ENCODE data around the gene OR1N2. TPM values are rescaled to one million over a fixed set of nuclear protein-coding genes. Genes with fewer than 3 reads are reported as not detected.

OR1N2 gene
- total RNA-seq, 2 experiments from 2014 or later, result not detected

DNA sequence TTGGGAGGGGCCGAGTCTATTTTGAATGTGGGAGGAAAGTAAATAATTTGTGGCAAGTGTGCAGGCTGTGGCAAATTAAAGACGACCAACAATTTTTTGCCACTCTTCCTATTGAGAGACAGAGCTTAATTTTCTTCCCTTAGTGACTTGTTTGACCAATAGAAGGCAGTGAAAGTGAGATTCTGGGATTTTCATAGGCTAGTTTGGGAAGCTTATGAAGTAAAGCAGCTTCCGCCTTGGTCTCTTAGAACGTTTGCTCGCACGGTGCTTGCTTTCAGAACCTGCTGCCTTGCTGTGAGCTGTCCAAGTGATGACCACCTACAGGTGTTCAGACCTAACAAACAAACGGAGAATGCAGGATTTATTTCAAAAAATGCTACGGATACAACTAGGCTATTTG is 6.7 kb upstream of the OR1N2 start:
- CTCF ChIA-PET (ENCODE audit: unreplicated experiment), result no interaction called here
- Histone ChIP-seq H3K4me3 (ENCODE audit: low read depth, low read length, poor library complexity, severe bottlenecking) (no peak overlapping the region), H3K27ac (ENCODE audit: low read depth, low read length, poor library complexity, severe bottlenecking) (no peak overlapping the region), H3K9me2 (ENCODE audit: insufficient read depth, low read length) (no peaks in the 10 kb centered on the region), H3K4me2 (ENCODE audit: low read length) (no peak overlapping the region), H3K4me1 (ENCODE audit: insufficient read depth, low read length, poor library complexity, severe bottlenecking) (no peaks in the 10 kb centered on the region), H2AFZ (ENCODE audit: low read length) (no peak overlapping the region), H4K20me1 (ENCODE audit: insufficient read depth, low read length) (no peaks in the 10 kb centered on the region), H3K9me3 (ENCODE audit: low read length) (no peaks in the 10 kb centered on the region), H3K36me3 (ENCODE audit: insufficient read depth, low read length) (no peaks in the 10 kb centered on the region), H3K79me2 (ENCODE audit: insufficient read depth, low read depth, low read length) (no peaks in the 10 kb centered on the region)
- no TSS peak for BruUV-seq (replicated peaks)
- intact Hi-C loops (cut with micrococcal nuclease; ENCODE audit: unreplicated experiment), result no loop called here
- TF ChIP-seq CTCF (conservative IDR thresholded peaks at IDR 0.05; ENCODE audit: low read length) (no peak), EZH2phosphoT487 (IDR thresholded peaks at IDR 0.05; ENCODE audit: borderline replicate concordance, low read depth, low read length) (no peak)
- POLR2A ChIA-PET, result no interaction called here
- no peak for DNase-seq (ENCODE audit: low spot score)

- BruUV-seq (replicated peaks), result no TSS peak
- no peaks in the 10 kb centered on the region for H3K79me2 ChIP-seq (ENCODE audit: insufficient read depth, low read depth, low read length)
- H3K9me2 ChIP-seq (ENCODE audit: insufficient read depth, low read length), result no peaks in the 10 kb centered on the region
- ChIA-PET POLR2A (interaction anchor here (0.6 kb wide), 1 partner anchor 431 kb away, joined by 3 read pairs; no protein-coding TSS in a partner anchor), CTCF (ENCODE audit: unreplicated experiment) (no interaction called here)
- H3K36me3 ChIP-seq (ENCODE audit: insufficient read depth, low read length), result no peaks in the 10 kb centered on the region
- no peaks in the 10 kb centered on the region for H3K9me3 ChIP-seq (ENCODE audit: low read length)
- H3K4me3 ChIP-seq (ENCODE audit: low read depth, low read length, poor library complexity, severe bottlenecking), result no peak overlapping the region
- no peak for DNase-seq (ENCODE audit: low spot score)
- no peak overlapping the region for H3K4me2 ChIP-seq (ENCODE audit: low read length)
- no peak overlapping the region for H2AFZ ChIP-seq (ENCODE audit: low read length)
- H3K27ac ChIP-seq (ENCODE audit: low read depth, low read length, poor library complexity, severe bottlenecking), result no peak overlapping the region
- H3K4me1 ChIP-seq (ENCODE audit: insufficient read depth, low read length, poor library complexity, severe bottlenecking), result no peaks in the 10 kb centered on the region
- no peaks in the 10 kb centered on the region for H4K20me1 ChIP-seq (ENCODE audit: insufficient read depth, low read length)
- no peak for TF ChIP-seq CTCF (conservative IDR thresholded peaks at IDR 0.05; ENCODE audit: low read length)
- TF ChIP-seq EZH2phosphoT487 (IDR thresholded peaks at IDR 0.05; ENCODE audit: borderline replicate concordance, low read depth, low read length), result no peak
- intact Hi-C loops (cut with micrococcal nuclease; ENCODE audit: unreplicated experiment), result no loop called here
Observed at GRCh38 chr9:122551371-122551770, 1.5 kb upstream of the OR1N2 start.

DNA sequence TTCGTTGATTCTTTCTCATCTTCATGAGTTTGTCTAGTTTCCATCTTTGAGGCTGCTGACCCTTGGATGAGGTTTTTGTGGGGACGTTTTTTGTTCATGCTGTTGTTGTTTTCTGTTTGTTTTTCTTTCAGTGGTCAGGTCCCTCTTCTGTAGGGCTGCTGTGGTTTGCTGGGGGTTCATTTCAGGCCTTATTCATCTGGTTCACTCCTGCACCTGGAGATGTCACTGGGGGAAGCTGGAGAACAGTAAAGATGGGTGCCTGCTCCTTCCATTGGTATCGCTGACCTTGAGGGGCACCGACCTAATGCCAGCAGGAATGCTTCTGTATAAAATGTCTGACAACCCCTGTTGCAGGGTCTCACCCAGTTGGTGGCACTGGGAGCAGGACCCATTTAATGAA is 8.5 kb downstream of the OR1N2 start:
- no peak overlapping the region for H3K4me2 ChIP-seq (ENCODE audit: low read length)
- no peak for DNase-seq (ENCODE audit: low spot score)
- H2AFZ ChIP-seq (ENCODE audit: low read length), result no peak overlapping the region
- no peak overlapping the region for H3K27ac ChIP-seq (ENCODE audit: low read depth, low read length, poor library complexity, severe bottlenecking)
- ChIA-PET CTCF (ENCODE audit: unreplicated experiment) (no interaction called here), POLR2A (no interaction called here)
- H4K20me1 ChIP-seq (ENCODE audit: insufficient read depth, low read length), result no peaks in the 10 kb centered on the region
- no peaks in the 10 kb centered on the region for H3K4me1 ChIP-seq (ENCODE audit: insufficient read depth, low read length, poor library complexity, severe bottlenecking)
- no peaks in the 10 kb centered on the region for H3K9me2 ChIP-seq (ENCODE audit: insufficient read depth, low read length)
- no peaks in the 10 kb centered on the region for H3K79me2 ChIP-seq (ENCODE audit: insufficient read depth, low read depth, low read length)
- H3K9me3 ChIP-seq (ENCODE audit: low read length), result 0 out of 2 replicates have a peak, but pooled peaks cover 8% of the 10 kb centered on the region
- H3K4me3 ChIP-seq (ENCODE audit: low read depth, low read length, poor library complexity, severe bottlenecking), result no peak overlapping the region
- TF ChIP-seq EZH2phosphoT487 (IDR thresholded peaks at IDR 0.05; ENCODE audit: borderline replicate concordance, low read depth, low read length) (no peak), CTCF (conservative IDR thresholded peaks at IDR 0.05; ENCODE audit: low read length) (no peak)
- H3K36me3 ChIP-seq (ENCODE audit: insufficient read depth, low read length), result no peaks in the 10 kb centered on the region
- intact Hi-C loops (cut with micrococcal nuclease; ENCODE audit: unreplicated experiment), result no loop called here
- BruUV-seq (replicated peaks), result no TSS peak
